ENCODE results near the gene LYPD8. TPM values are rescaled to one million over a fixed set of nuclear protein-coding genes. Genes with fewer than 3 reads are reported as not detected.

LYPD8 gene
- total RNA-seq, 1 experiment from 2014 or later = not detected

- CTCF ChIA-PET = no interaction called here
- DNase-seq (ENCODE audit: low spot score) (no peak), ATAC-seq (no peak)
- Mint-ChIP-seq H3K4me1 (no peaks in the 10 kb centered on the region), H3K9me3 (peaks cover 92% of the 10 kb centered on the region), H3K4me3 (no peak overlapping the region), H3K27ac (no peak overlapping the region), H3K27me3 (ENCODE audit: low read depth) (peaks cover 10% of the 10 kb centered on the region), H3K36me3 (peaks cover 66% of the 10 kb centered on the region)
- TF ChIP-seq JAZF1 (CRISPR knock-in tag; IDR thresholded peaks at IDR 0.05) = no peak
- no peak for TF ChIP-seq ZNF532 (CRISPR knock-in tag; IDR thresholded peaks at IDR 0.05; ENCODE audit: borderline replicate concordance)
- TF ChIP-seq ATF6 (CRISPR knock-in tag; IDR thresholded peaks at IDR 0.05) = no peak
- TF ChIP-seq TCF7 (CRISPR knock-in tag; IDR thresholded peaks at IDR 0.05; ENCODE audit: low read depth) = no peak
- no peak for TF ChIP-seq ARID4B (CRISPR knock-in tag; IDR thresholded peaks at IDR 0.05; ENCODE audit: borderline replicate concordance)
- no peak for TF ChIP-seq SMAD3 (CRISPR knock-in tag; IDR thresholded peaks at IDR 0.05; ENCODE audit: borderline replicate concordance)
- POLR2A ChIA-PET = no interaction called here
These were observed 18.1 kb downstream of the LYPD8 start for GRCh38 chr1:248737457-248737856.

- H3K27ac Mint-ChIP-seq = no peak overlapping the region
- peaks cover 95% of the 10 kb centered on the region for H3K9me3 Mint-ChIP-seq
- no peak for ATAC-seq
- DNase-seq (ENCODE audit: low spot score) = no peak
- POLR2A ChIA-PET = no interaction called here
- H3K27me3 Mint-ChIP-seq (ENCODE audit: low read depth) = peaks cover 10% of the 10 kb centered on the region
- no peak overlapping the region for H3K4me3 Mint-ChIP-seq
- no peaks in the 10 kb centered on the region for H3K4me1 Mint-ChIP-seq
- H3K36me3 Mint-ChIP-seq = peaks cover 67% of the 10 kb centered on the region
- CTCF ChIA-PET = no interaction called here
- no peak for TF ChIP-seq NFYB (CRISPR knock-in tag; conservative IDR thresholded peaks at IDR 0.05; ENCODE audit: low read depth)
- TF ChIP-seq PRDM15 (CRISPR knock-in tag; IDR thresholded peaks at IDR 0.05) = no peak
- no peak for TF ChIP-seq ZNF138 (CRISPR knock-in tag; conservative IDR thresholded peaks at IDR 0.05)
- TF ChIP-seq TP53 (CRISPR knock-in tag; IDR thresholded peaks at IDR 0.05) = no peak
- TF ChIP-seq USF1 (CRISPR knock-in tag; IDR thresholded peaks at IDR 0.05) = no peak
- TF ChIP-seq ZNF423 (CRISPR knock-in tag; IDR thresholded peaks at IDR 0.05) = no peak
- no peak for TF ChIP-seq AFF4 (CRISPR knock-in tag; IDR thresholded peaks at IDR 0.05; ENCODE audit: borderline replicate concordance)
These were observed 18.6 kb downstream of the LYPD8 start for GRCh38 chr1:248736977-248737376.
